ENCODE results near the gene NFX1.

GRCh38 chr9:33304362-33304761, 14.0 kb downstream of the NFX1 start:
- TF ChIP-seq POLR2A (IDR thresholded peaks at IDR 0.05; ENCODE audit: low read depth, low read length) (no peak), POLR2AphosphoS5 (IDR thresholded peaks at IDR 0.05; ENCODE audit: low read depth, low read length) (no peak)
